ENCODE results near the gene TAPT1.
A peak's percentile ranks its signal among the peaks of the same experiment; 100 is the strongest.
"Not testable (repeated sequence)": the region's sequence is repeated elsewhere in the genome, so short reads cannot be mapped to it uniquely, and the experiment has no call there.

The TAPT1 gene, protein sequence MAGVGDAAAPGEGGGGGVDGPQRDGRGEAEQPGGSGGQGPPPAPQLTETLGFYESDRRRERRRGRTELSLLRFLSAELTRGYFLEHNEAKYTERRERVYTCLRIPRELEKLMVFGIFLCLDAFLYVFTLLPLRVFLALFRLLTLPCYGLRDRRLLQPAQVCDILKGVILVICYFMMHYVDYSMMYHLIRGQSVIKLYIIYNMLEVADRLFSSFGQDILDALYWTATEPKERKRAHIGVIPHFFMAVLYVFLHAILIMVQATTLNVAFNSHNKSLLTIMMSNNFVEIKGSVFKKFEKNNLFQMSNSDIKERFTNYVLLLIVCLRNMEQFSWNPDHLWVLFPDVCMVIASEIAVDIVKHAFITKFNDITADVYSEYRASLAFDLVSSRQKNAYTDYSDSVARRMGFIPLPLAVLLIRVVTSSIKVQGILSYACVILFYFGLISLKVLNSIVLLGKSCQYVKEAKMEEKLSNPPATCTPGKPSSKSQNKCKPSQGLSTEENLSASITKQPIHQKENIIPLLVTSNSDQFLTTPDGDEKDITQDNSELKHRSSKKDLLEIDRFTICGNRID

DNA sequence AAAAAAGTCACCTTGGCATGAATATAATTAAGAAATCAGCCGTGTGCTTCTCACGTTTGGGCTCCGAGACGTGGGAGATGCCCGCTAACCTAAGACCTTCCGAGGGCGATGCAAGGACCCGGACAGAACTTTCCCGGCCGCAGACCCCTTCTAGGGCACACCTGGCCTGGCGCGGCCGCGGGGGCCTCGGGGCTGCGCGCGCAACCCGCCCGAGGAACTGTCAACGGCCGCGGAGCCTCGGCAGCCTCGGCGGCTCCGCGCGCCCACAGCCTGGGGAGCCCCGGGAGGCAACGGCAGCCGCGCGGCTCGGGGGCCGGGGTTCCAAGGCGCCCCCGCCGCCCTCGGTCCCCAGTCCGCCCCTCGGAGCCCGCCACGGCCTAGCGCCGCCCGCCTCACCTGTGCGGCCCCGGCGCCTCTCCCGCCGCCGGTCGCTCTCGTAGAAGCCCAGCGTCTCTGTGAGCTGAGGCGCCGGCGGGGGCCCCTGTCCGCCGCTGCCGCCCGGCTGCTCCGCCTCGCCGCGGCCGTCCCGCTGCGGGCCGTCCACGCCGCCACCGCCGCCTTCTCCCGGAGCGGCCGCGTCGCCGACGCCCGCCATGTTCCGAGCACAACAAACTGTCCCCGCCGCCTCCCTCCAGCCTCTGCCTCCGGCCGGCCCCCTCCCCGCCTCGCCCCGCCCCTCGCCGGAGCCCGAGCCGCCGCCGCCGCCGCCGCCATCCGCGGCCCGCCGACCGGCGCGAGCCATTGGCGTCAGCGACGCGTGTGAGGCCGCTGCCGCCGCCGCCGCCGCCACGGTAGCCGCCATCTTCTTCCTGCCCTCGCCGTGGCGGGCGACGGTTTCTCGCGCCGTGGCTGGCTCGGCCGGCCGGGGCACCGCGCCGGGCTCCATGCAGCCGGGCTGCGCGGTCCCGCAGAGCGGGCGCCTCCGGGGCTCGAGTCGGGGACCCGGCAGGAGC lies at the start of gene TAPT1:
Gene TAPT1, minus strand, starts transcription at position 609 of the 953 bp plus-strand sequence. Its CDS starts 14 bp downstream, at position 595.
- Histone ChIP-seq H3K9me3 (ENCODE audit: insufficient read depth, low read depth, low read length) (no peaks in the 10 kb centered on the region), H3K27me3 (ENCODE audit: insufficient read depth, low read length, poor library complexity, severe bottlenecking) (no peaks in the 10 kb centered on the region), H3K9ac (ENCODE audit: low read depth, low read length, poor library complexity, severe bottlenecking) (peak within 1 kb of the TSS; percentile 89), H3F3A (ENCODE audit: low read depth) (peaks cover 6% of the 10 kb centered on the region; the same call in 1 of the 2 replicates), H3K9me2 (replicated peaks; ENCODE audit: low read depth, low read length) (no peaks in the 10 kb centered on the region), H3K4me2 (ENCODE audit: low read depth, low read length, poor library complexity, severe bottlenecking) (peak within 1 kb of the TSS; percentile 88), H2AFZ (ENCODE audit: low read length) (peak within 1 kb of the TSS; percentile 74; the same call in 1 of the 2 replicates), H3K79me2 (ENCODE audit: insufficient read depth, low read length) (peaks cover 65% of the 10 kb centered on the region), H3K36me3 (ENCODE audit: insufficient read depth, low read length) (no peaks in the 10 kb centered on the region; the same call in 1 of the 2 replicates), H3K4me3 (ENCODE audit: low read length, poor library complexity, severe bottlenecking) (peak within 1 kb of the TSS; percentile 81), H4K20me1 (ENCODE audit: insufficient read depth, low read length, poor library complexity, severe bottlenecking) (peaks cover 39% of the 10 kb centered on the region), H3K4me1 (ENCODE audit: insufficient read depth, low read length, poor library complexity, severe bottlenecking) (peaks cover 38% of the 10 kb centered on the region)
- TF ChIP-seq, protein P1, sequence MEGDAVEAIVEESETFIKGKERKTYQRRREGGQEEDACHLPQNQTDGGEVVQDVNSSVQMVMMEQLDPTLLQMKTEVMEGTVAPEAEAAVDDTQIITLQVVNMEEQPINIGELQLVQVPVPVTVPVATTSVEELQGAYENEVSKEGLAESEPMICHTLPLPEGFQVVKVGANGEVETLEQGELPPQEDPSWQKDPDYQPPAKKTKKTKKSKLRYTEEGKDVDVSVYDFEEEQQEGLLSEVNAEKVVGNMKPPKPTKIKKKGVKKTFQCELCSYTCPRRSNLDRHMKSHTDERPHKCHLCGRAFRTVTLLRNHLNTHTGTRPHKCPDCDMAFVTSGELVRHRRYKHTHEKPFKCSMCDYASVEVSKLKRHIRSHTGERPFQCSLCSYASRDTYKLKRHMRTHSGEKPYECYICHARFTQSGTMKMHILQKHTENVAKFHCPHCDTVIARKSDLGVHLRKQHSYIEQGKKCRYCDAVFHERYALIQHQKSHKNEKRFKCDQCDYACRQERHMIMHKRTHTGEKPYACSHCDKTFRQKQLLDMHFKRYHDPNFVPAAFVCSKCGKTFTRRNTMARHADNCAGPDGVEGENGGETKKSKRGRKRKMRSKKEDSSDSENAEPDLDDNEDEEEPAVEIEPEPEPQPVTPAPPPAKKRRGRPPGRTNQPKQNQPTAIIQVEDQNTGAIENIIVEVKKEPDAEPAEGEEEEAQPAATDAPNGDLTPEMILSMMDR (conservative IDR thresholded peaks at IDR 0.05; ENCODE audit: low read length), result no peak
- TF ChIP-seq EZH2phosphoT487 (IDR thresholded peaks at IDR 0.05; ENCODE audit: borderline replicate concordance), result no peak

DNA sequence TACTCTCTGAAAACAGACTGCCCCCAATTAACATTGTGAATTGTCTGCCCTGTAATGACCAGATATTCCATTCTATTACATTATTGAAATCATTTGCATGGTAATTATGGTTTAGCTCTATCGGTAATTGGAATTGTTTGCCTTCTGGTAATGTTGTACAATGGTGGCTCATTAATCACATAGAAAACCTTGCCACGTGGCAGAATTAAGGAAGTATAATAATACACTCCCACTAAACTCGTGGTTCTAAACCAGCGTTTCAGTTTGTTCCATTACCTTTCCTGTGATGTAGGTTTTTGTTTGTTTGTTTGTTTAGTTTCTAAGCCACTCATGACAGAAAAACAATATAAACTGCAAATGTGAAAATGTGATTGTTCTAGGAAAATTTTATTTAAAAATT lies 45.1 kb upstream of the TAPT1 start:
- Histone ChIP-seq H3K79me2 (ENCODE audit: insufficient read depth, low read length) (no peaks in the 10 kb centered on the region), H3K27me3 (ENCODE audit: insufficient read depth, low read length, poor library complexity, severe bottlenecking) (no peaks in the 10 kb centered on the region), H3K4me1 (ENCODE audit: insufficient read depth, low read length, poor library complexity, severe bottlenecking) (no peaks in the 10 kb centered on the region), H3K4me3 (ENCODE audit: low read length, poor library complexity, severe bottlenecking) (no peak overlapping the region), H3K9me3 (ENCODE audit: insufficient read depth, low read depth, low read length) (no peaks in the 10 kb centered on the region), H3K36me3 (ENCODE audit: insufficient read depth, low read length) (no peaks in the 10 kb centered on the region), H3F3A (ENCODE audit: low read depth) (no peaks in the 10 kb centered on the region), H4K20me1 (ENCODE audit: insufficient read depth, low read length, poor library complexity, severe bottlenecking) (no peaks in the 10 kb centered on the region), H3K4me2 (ENCODE audit: low read depth, low read length, poor library complexity, severe bottlenecking) (no peak overlapping the region), H2AFZ (ENCODE audit: low read length) (no peak overlapping the region), H3K9ac (ENCODE audit: low read depth, low read length, poor library complexity, severe bottlenecking) (no peak overlapping the region), H3K9me2 (replicated peaks; ENCODE audit: low read depth, low read length) (no peaks in the 10 kb centered on the region)
- TF ChIP-seq, protein P1 (conservative IDR thresholded peaks at IDR 0.05; ENCODE audit: low read length), result no peak
- TF ChIP-seq EZH2phosphoT487 (IDR thresholded peaks at IDR 0.05; ENCODE audit: borderline replicate concordance), result no peak

GRCh38 chr4:16270454-16271328 lies 44.4 kb upstream of the TAPT1 start:
- Histone ChIP-seq H3K27me3 (ENCODE audit: insufficient read depth, low read length, poor library complexity, severe bottlenecking) (no peaks in the 10 kb centered on the region), H3K9me3 (ENCODE audit: insufficient read depth, low read depth, low read length) (no peaks in the 10 kb centered on the region), H2AFZ (ENCODE audit: low read length) (no peak overlapping the region), H3F3A (ENCODE audit: low read depth) (no peaks in the 10 kb centered on the region), H3K4me1 (ENCODE audit: insufficient read depth, low read length, poor library complexity, severe bottlenecking) (no peaks in the 10 kb centered on the region), H3K4me3 (ENCODE audit: low read length, poor library complexity, severe bottlenecking) (no peak overlapping the region), H3K79me2 (ENCODE audit: insufficient read depth, low read length) (no peaks in the 10 kb centered on the region), H3K36me3 (ENCODE audit: insufficient read depth, low read length) (no peaks in the 10 kb centered on the region), H4K20me1 (ENCODE audit: insufficient read depth, low read length, poor library complexity, severe bottlenecking) (no peaks in the 10 kb centered on the region), H3K9me2 (replicated peaks; ENCODE audit: low read depth, low read length) (no peaks in the 10 kb centered on the region), H3K9ac (ENCODE audit: low read depth, low read length, poor library complexity, severe bottlenecking) (no peak overlapping the region), H3K4me2 (ENCODE audit: low read depth, low read length, poor library complexity, severe bottlenecking) (no peak overlapping the region)
- TF ChIP-seq, protein P1 (conservative IDR thresholded peaks at IDR 0.05; ENCODE audit: low read length), result peak; percentile 50
- TF ChIP-seq EZH2phosphoT487 (IDR thresholded peaks at IDR 0.05; ENCODE audit: borderline replicate concordance), result no peak

- not testable (repeated sequence) for H3K4me1 ChIP-seq (ENCODE audit: insufficient read depth, low read length, poor library complexity, severe bottlenecking); H4K20me1 ChIP-seq (ENCODE audit: insufficient read depth, low read length, poor library complexity, severe bottlenecking); H3K4me3 ChIP-seq (ENCODE audit: low read length, poor library complexity, severe bottlenecking); H3K4me2 ChIP-seq (ENCODE audit: low read depth, low read length, poor library complexity, severe bottlenecking); H3K9me3 ChIP-seq (ENCODE audit: insufficient read depth, low read depth, low read length); H2AFZ ChIP-seq (ENCODE audit: low read length); H3K9me2 ChIP-seq (replicated peaks; ENCODE audit: low read depth, low read length); H3F3A ChIP-seq (ENCODE audit: low read depth); H3K79me2 ChIP-seq (ENCODE audit: insufficient read depth, low read length); H3K9ac ChIP-seq (ENCODE audit: low read depth, low read length, poor library complexity, severe bottlenecking); H3K36me3 ChIP-seq (ENCODE audit: insufficient read depth, low read length); H3K27me3 ChIP-seq (ENCODE audit: insufficient read depth, low read length, poor library complexity, severe bottlenecking)
These were observed 43.6 kb upstream of the TAPT1 start for GRCh38 chr4:16269742-16270453.

Data from Loucy (cell line).